ENCODE data around the gene PLK3.

- TF ChIP-seq, protein P1, sequence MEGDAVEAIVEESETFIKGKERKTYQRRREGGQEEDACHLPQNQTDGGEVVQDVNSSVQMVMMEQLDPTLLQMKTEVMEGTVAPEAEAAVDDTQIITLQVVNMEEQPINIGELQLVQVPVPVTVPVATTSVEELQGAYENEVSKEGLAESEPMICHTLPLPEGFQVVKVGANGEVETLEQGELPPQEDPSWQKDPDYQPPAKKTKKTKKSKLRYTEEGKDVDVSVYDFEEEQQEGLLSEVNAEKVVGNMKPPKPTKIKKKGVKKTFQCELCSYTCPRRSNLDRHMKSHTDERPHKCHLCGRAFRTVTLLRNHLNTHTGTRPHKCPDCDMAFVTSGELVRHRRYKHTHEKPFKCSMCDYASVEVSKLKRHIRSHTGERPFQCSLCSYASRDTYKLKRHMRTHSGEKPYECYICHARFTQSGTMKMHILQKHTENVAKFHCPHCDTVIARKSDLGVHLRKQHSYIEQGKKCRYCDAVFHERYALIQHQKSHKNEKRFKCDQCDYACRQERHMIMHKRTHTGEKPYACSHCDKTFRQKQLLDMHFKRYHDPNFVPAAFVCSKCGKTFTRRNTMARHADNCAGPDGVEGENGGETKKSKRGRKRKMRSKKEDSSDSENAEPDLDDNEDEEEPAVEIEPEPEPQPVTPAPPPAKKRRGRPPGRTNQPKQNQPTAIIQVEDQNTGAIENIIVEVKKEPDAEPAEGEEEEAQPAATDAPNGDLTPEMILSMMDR (conservative IDR thresholded peaks at IDR 0.05; ENCODE audit: low read depth, low read length): no peak
- no peak for TF ChIP-seq RFX5 (IDR thresholded peaks at IDR 0.05; ENCODE audit: low read depth, low read length)
- no peak for TF ChIP-seq MXI1 (IDR thresholded peaks at IDR 0.05; ENCODE audit: borderline replicate concordance, low read depth, low read length)
- no peak for TF ChIP-seq MAFK (IDR thresholded peaks at IDR 0.05; ENCODE audit: low read depth, low read length)
- TF ChIP-seq RCOR1 (IDR thresholded peaks at IDR 0.05; ENCODE audit: insufficient replicate concordance, low read length): no peak
- TF ChIP-seq POLR2A (IDR thresholded peaks at IDR 0.05; ENCODE audit: low read depth, low read length): no peak
- TF ChIP-seq, protein P2, sequence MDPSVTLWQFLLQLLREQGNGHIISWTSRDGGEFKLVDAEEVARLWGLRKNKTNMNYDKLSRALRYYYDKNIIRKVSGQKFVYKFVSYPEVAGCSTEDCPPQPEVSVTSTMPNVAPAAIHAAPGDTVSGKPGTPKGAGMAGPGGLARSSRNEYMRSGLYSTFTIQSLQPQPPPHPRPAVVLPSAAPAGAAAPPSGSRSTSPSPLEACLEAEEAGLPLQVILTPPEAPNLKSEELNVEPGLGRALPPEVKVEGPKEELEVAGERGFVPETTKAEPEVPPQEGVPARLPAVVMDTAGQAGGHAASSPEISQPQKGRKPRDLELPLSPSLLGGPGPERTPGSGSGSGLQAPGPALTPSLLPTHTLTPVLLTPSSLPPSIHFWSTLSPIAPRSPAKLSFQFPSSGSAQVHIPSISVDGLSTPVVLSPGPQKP (IDR thresholded peaks at IDR 0.05; ENCODE audit: borderline replicate concordance, low read depth, low read length): no peak
- no peak for TF ChIP-seq BHLHE40 (IDR thresholded peaks at IDR 0.05; ENCODE audit: low read depth, low read length)
- TF ChIP-seq FOS (IDR thresholded peaks at IDR 0.05; ENCODE audit: low read depth, low read length): no peak
- TF ChIP-seq RAD21 (IDR thresholded peaks at IDR 0.05; ENCODE audit: low read length): no peak
Measured at GRCh38 chr1:44828841-44829440, 28.8 kb downstream of the PLK3 start.
